M059J (cell line): ENCODE measurements around the gene SSTR5. TPM values are rescaled to one million over a fixed set of nuclear protein-coding genes. Genes with fewer than 3 reads are reported as not detected.
A peak's percentile ranks its signal among the peaks of the same experiment; 100 is the strongest.
"Not testable (repeated sequence)": the region's sequence is repeated elsewhere in the genome, so short reads cannot be mapped to it uniquely, and the experiment has no call there.

ENCODE experiments used
- DNase-seq: peaks from one replicate; pipeline ENCODE4 v3.0.0-alpha.2; 2012; ENCODE audit warnings: low read depth
- total RNA-seq: library from RNA; depleted of rRNA; stranded (reverse); fragments of >200 nt; shearing (Covaris generic); gene quantifications from 2 replicates; pipeline ENCODE4 v1.2.3, GENCODE V29; 2014; rRNA removed

SSTR5 gene
- total RNA-seq = not detected in 2 replicates

- DNase-seq = no peak
These were observed at the start of gene SSTR5 for GRCh38 chr16:1072526-1073261. SSTR5 (plus strand) TSS chr16:1072747; CDS start chr16:1078869, 6,122 bp downstream.

GRCh38 chr16:1024138-1024537, 48.4 kb upstream of the SSTR5 start:
- DNase-seq = no peak

- DNase-seq = not testable (repeated sequence)
These were observed 47.3 kb upstream of the SSTR5 start for GRCh38 chr16:1025183-1025809.

GRCh38 chr16:1026057-1026783, 46.3 kb upstream of the SSTR5 start:
- no peak for DNase-seq

GRCh38 chr16:1026784-1027500, 45.6 kb upstream of the SSTR5 start:
- peak; percentile 56 for DNase-seq

- no peak for DNase-seq
These were observed 45.1 kb upstream of the SSTR5 start for GRCh38 chr16:1027501-1027815.

GRCh38 chr16:1028056-1028455, 44.5 kb upstream of the SSTR5 start:
- DNase-seq = no peak

- no peak for DNase-seq
These were observed 43.9 kb upstream of the SSTR5 start for GRCh38 chr16:1028524-1029258.

- no peak for DNase-seq
These were observed 43.3 kb upstream of the SSTR5 start for GRCh38 chr16:1029259-1029545.

- DNase-seq = no peak
These were observed 42.1 kb upstream of the SSTR5 start for GRCh38 chr16:1030473-1030901.

- no peak for DNase-seq
These were observed 40.9 kb upstream of the SSTR5 start for GRCh38 chr16:1031666-1032065.

- DNase-seq = no peak
These were observed 39.9 kb upstream of the SSTR5 start for GRCh38 chr16:1032607-1033006.

GRCh38 chr16:1033128-1033679, 39.3 kb upstream of the SSTR5 start:
- DNase-seq = no peak

- no peak for DNase-seq
These were observed 38.1 kb upstream of the SSTR5 start for GRCh38 chr16:1034230-1035065.

- no peak for DNase-seq
These were observed 37.5 kb upstream of the SSTR5 start for GRCh38 chr16:1035066-1035415.

GRCh38 chr16:1036166-1036565, 36.4 kb upstream of the SSTR5 start:
- DNase-seq = peak; percentile 54

- peak; percentile 80 for DNase-seq
These were observed 35.7 kb upstream of the SSTR5 start for GRCh38 chr16:1036726-1037393.

GRCh38 chr16:1037394-1038257, 34.9 kb upstream of the SSTR5 start:
- peak; percentile 60 for DNase-seq

GRCh38 chr16:1038932-1039331, 33.6 kb upstream of the SSTR5 start:
- no peak for DNase-seq
